GM12892 (cell line): Measurements from ENCODE around the gene VWA5B1.

Source experiments
- POLR2A ChIP-seq: IDR thresholded peaks from 2 replicates; pipeline ENCODE4 v1.6.1; 2011; ENCODE audit warnings: low read depth, low read length, control low read depth
- POLR2AphosphoS5 ChIP-seq: IDR thresholded peaks from 2 replicates; pipeline ENCODE4 v1.6.1; 2011; ENCODE audit warnings: low read depth, low read length, control low read depth
- TAF1 ChIP-seq: IDR thresholded peaks from 2 replicates; pipeline ENCODE4 v1.6.1; 2011; ENCODE audit warnings: low read depth, mild to moderate bottlenecking, control low read depth, low read length, borderline replicate concordance

GRCh38 chr1:20350421-20350820 lies 59.7 kb downstream of the VWA5B1 start:
- TF ChIP-seq POLR2A (no peak), POLR2AphosphoS5 (no peak), TAF1 (no peak)
